ENCODE data around the gene KCNQ1. TPM values are rescaled to one million over a fixed set of nuclear protein-coding genes. Genes with fewer than 3 reads are reported as not detected.

The KCNQ1 gene
- total and polyA plus RNA-seq, 8 donors = 7.1 to 37.7 (median 9.9) TPM

GRCh38 chr11:2690596-2691354 is 246.0 kb downstream of the KCNQ1 start:
- Histone ChIP-seq H3K9me3 (no peaks in the 10 kb centered on the region), H3K27ac (no peak overlapping the region), H3K36me3 (peaks cover 0 to 5% of the 10 kb centered on the region in 2 donors), H3K4me3 (no peak overlapping the region), H3K27me3 (no peaks in the 10 kb centered on the region), H3K4me1 (peaks cover 12 to 27% of the 10 kb centered on the region in 2 donors)
- ATAC-seq (no peak), DNase-seq (peak in 1 of 4 donors; percentile 23)
- TF ChIP-seq CTCF (IDR thresholded peaks at IDR 0.05) = no peak
- intact Hi-C loops (cut with DNase I) = no loop called here

- H3K9me3 ChIP-seq = no peaks in the 10 kb centered on the region
- H3K27me3 ChIP-seq = no peaks in the 10 kb centered on the region
- DNase-seq = peak in 1 of 4 donors; percentile 12
- H3K4me1 ChIP-seq = peaks cover 12 to 27% of the 10 kb centered on the region in 2 donors
- H3K4me3 ChIP-seq = no peak overlapping the region
- no peak for TF ChIP-seq CTCF (IDR thresholded peaks at IDR 0.05)
- intact Hi-C loops (cut with DNase I) = no loop called here
- no peak overlapping the region for H3K27ac ChIP-seq
- ATAC-seq = no peak
- peaks cover 0 to 5% of the 10 kb centered on the region in 2 donors for H3K36me3 ChIP-seq
These were observed 246.6 kb downstream of the KCNQ1 start for GRCh38 chr11:2691355-2691761.

- peak in 2 of 4 donors; percentile 29 to 74 for DNase-seq
- peaks cover 0 to 5% of the 10 kb centered on the region in 2 donors for H3K36me3 ChIP-seq
- H3K27me3 ChIP-seq = no peaks in the 10 kb centered on the region
- H3K4me1 ChIP-seq = peaks cover 12 to 27% of the 10 kb centered on the region in 2 donors
- H3K4me3 ChIP-seq = no peak overlapping the region
- H3K27ac ChIP-seq = peak overlapping the region; percentile 13 to 23
- TF ChIP-seq CTCF (IDR thresholded peaks at IDR 0.05) = no peak
- ATAC-seq = peak; percentile 87
- intact Hi-C loops (cut with DNase I) = no loop called here
- no peaks in the 10 kb centered on the region for H3K9me3 ChIP-seq
These were observed 247.4 kb downstream of the KCNQ1 start for GRCh38 chr11:2691991-2692875.

GRCh38 chr11:2693271-2694261 is 248.8 kb downstream of the KCNQ1 start:
- TF ChIP-seq CTCF (IDR thresholded peaks at IDR 0.05) = no peak
- intact Hi-C loops (cut with DNase I) = no loop called here
- no peaks in the 10 kb centered on the region for H3K27me3 ChIP-seq
- H3K9me3 ChIP-seq = no peaks in the 10 kb centered on the region
- H3K27ac ChIP-seq = peak overlapping the region; percentile 13 to 23
- ATAC-seq (no peak), DNase-seq (peak in 2 of 4 donors; percentile 27 to 62)
- H3K4me1 ChIP-seq = peaks cover 7 to 20% of the 10 kb centered on the region in 2 donors
- H3K4me3 ChIP-seq = no peak overlapping the region
- peaks cover 0 to 5% of the 10 kb centered on the region in 2 donors for H3K36me3 ChIP-seq
